ENCODE data around the gene MYL5. TPM values are rescaled to one million over a fixed set of nuclear protein-coding genes. Genes with fewer than 3 reads are reported as not detected.

The MYL5 gene
- total and polyA plus RNA-seq, 2 of the 13 experiments (the other 11 are each of a cell fraction or from before 2014, with no cell fraction given) = 6.5 to 16.0 TPM

- TF ChIP-seq BCL3 (CRISPR knock-in tag; IDR thresholded peaks at IDR 0.05) = no peak
- TF ChIP-seq ZNF281 (CRISPR knock-in tag; IDR thresholded peaks at IDR 0.05; ENCODE audit: borderline replicate concordance) = no peak
- TF ChIP-seq RFX1 (IDR thresholded peaks at IDR 0.05) = no peak
- TF ChIP-seq FOXP4 (CRISPR knock-in tag; IDR thresholded peaks at IDR 0.05) = no peak
- TF ChIP-seq MED1 (CRISPR knock-in tag; IDR thresholded peaks at IDR 0.05) = no peak
- no peak for TF ChIP-seq ZNF205 (CRISPR knock-in tag; IDR thresholded peaks at IDR 0.05)
- TF ChIP-seq PPARG (CRISPR knock-in tag; conservative IDR thresholded peaks at IDR 0.05) = no peak
- 0 out of 2 replicates have a peak, but pooled peaks have one; percentile 56 for TF ChIP-seq ZNF672 (CRISPR knock-in tag; IDR thresholded peaks at IDR 0.05)
- TF ChIP-seq MLXIP (CRISPR knock-in tag; IDR thresholded peaks at IDR 0.05; ENCODE audit: borderline replicate concordance) = no peak
- 0 out of 2 replicates have a peak, but pooled peaks have one; percentile 11 for TF ChIP-seq FOXO1 (CRISPR knock-in tag; IDR thresholded peaks at IDR 0.05)
- TF ChIP-seq TBL1XR1 (IDR thresholded peaks at IDR 0.05; ENCODE audit: borderline replicate concordance, low read length, partially characterized antibody) = no peak
- TF ChIP-seq ZSCAN30 (CRISPR knock-in tag; IDR thresholded peaks at IDR 0.05) = no peak
- TF ChIP-seq ZNF446 (CRISPR knock-in tag; IDR thresholded peaks at IDR 0.05) = no peak
- no peak for TF ChIP-seq HMG20B (CRISPR knock-in tag; conservative IDR thresholded peaks at IDR 0.05)
- TF ChIP-seq SMAD9 (CRISPR knock-in tag; IDR thresholded peaks at IDR 0.05) = no peak
- TF ChIP-seq ZNF335 (CRISPR knock-in tag; IDR thresholded peaks at IDR 0.05) = no peak
- TF ChIP-seq ATF2 (CRISPR knock-in tag; IDR thresholded peaks at IDR 0.05) = 0 out of 2 replicates have a peak, but pooled peaks have one; percentile 34
- TF ChIP-seq ATF7 (IDR thresholded peaks at IDR 0.05) = no peak
- no peak for TF ChIP-seq ATF7 (CRISPR knock-in tag; IDR thresholded peaks at IDR 0.05)
These were observed 3.3 kb downstream of the MYL5 start (continued) for GRCh38 chr4:677431-678293.
